Stimulated activated CD8-positive, alpha-beta memory T cell treated with anti-CD3 and anti-CD28 coated beads, Interleukin-15, amount 100 ng/mL, for 24 hours (primary cell): ENCODE results near the gene BET1L.
"Not testable (repeated sequence)": the region's sequence is repeated elsewhere in the genome, so short reads cannot be mapped to it uniquely, and the experiment has no call there.

Source experiments
- DNase-seq: peaks from one replicate; pipeline ENCODE4 v3.0.0-alpha.2; 2020; ENCODE audit warnings: low read depth

The BET1L gene

DNA sequence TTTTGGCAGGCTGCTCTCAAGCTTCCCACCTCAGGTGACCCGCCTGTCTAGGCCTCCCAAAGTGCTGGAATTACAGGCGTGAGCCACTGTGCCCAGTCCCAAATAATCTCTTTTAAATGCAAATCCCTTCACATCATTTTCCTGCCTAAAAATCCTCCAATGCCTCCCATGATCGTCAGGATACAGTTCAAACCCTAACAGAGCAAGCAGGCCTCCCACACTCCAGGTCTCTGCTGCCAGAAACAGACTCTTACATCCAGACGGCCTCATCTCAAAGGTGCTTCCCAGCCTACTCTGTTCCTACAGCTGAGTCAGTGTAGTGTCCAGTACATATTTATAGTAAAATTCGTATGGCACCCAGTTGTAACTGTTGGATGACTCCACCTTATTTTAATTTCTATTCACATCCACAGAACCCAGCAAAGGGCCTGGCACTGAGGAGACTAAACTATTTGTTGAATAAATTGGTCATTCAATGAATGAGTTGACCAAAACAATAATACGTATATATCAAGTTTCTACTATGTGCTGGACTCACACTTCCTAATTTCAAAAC lies 20.7 kb upstream of the BET1L start:
- no peak for DNase-seq

DNA sequence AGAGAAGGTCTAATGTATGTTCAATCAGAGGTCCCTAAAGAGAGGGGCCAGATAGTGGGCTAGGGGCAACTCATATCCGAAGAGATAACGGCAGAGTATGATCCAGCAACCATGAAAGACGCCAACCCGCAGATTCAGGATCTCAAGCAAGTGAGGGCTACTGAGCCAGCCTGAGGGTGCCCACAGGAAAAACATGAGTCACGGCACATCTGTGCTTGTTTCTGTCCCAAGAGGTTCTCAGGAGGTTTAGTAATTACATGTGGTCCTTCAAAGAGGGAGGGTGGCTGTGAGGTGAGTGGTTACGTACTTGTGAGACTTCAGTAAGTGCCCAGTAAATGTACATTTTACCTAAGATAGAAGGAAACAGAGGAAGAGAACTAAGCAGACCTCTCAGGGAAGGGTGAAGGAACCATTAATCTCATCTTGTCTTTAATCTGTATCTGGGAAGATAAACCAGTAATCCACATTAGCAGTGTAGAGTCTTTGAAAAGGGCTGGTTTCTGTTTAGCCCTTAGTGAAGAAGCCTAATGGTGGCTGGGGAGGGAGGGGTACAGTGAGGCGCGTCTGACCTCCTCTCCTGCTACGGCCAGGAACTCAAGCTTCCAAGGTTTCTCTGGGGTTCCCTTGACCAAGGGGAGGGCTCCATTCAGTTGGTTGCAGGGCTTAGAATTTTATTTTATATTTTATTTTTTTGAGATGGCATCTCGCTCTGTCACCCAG lies 18.7 kb upstream of the BET1L start:
- DNase-seq: no peak

DNA sequence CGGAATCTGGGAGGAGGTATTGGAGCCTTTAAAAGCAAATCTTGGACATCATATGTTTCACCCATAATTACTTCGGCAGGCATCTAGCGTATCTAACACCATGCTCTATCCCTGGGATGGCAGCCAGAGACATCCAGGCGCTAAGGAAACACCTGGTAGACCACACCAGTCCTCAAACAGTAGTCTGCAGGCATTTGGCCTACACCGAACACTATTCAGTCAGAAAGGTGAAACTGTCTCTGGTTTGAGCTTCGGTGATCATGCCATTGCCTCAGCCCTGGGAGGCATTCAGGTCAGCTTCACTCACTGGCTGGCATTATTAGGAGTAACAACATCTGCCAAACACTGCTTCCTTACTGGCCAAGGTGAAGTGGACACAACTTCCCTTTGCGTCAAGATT lies 17.2 kb upstream of the BET1L start:
- DNase-seq: no peak

DNA sequence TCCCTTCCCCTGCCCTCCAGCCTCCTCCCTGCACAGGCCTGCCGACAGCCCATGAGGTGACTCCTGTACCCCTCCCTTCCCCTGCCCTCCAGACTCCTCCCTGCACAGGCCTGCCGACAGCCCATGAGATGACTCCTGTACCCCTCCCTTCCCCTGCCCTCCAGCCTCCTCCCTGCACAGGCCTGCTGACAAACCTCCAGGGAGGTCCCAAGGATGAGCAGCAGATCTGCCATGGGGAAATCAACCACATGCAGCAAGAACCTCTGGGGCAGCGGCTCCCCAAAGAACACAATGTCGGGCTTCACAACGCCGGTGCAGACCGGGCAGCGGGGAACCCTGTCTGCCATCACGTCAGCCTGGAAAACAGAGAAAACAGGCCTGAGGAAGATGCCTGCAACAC lies 16.7 kb upstream of the BET1L start:
- no peak for DNase-seq

DNA sequence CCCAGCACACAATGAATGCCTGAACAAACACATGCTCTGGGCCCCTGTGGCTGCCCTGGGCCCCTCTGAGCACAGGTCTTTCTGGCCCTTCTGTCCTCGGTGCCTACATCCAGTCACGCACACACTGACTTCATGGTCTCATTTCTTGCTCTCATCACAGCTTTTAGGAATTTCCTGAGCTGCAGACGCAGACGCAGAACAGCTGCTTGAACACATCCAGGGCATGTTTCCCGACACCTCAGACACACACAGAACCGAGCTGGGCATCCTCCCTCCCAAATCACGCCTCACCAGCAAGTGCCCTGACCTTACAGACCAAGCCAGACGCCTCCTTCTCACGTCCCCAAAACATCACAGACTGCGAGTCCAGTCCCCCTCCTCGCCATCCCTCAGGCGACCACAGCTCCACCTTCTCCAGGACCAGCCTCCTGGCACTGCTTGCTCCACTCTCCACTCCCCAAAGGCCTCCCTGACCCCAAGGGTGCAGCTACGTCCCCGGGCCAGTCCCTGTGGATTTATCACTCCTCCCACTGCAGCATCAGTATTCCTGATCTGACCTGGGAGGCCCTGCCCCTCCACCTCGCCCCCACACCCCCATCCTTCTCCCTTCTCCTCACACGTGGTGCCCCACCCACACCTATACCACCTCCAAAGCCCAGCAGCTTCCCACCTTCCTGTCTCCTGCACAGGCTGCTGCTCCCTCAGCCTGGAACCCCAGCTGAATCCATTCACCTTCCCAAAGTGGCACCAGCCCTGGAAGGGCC lies 16.0 kb upstream of the BET1L start:
- no peak for DNase-seq

DNA sequence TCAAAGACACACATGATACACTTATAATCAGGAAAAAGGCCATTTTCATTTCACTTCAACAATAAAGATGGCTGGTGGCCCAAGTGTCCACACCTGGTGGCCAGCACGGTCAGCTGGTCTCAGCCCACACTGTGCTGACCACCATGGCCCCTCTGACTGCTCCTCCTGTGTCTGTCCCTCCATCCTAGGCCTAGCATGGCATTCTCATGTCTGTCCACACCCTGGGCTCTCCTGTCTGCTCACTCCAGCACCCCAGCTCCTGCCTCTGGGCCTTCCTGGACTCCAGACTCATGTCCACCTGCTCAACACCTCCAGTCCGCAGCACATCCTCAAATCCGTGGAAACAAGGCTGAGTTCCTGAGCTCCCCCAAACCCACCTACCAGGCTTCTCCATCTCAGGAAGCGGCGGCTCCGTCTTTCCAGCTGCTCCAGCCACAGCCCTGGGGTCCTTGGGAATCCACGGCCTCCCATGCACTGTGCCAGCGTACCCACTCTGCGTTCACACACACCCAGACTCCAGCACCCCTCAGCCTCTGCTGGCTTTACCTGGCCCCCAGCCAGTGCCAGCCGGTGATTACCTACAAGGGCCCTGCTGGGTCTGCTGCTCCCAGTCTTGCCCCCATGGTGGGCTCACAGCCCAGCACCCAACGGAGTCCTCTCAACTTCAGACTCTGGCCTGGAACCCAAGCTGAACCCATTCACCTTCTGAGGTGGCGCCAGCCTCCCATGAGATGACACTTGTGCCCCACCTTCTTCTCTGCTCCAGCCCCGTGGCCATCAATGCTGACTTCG lies 15.0 kb upstream of the BET1L start:
- no peak for DNase-seq

DNA sequence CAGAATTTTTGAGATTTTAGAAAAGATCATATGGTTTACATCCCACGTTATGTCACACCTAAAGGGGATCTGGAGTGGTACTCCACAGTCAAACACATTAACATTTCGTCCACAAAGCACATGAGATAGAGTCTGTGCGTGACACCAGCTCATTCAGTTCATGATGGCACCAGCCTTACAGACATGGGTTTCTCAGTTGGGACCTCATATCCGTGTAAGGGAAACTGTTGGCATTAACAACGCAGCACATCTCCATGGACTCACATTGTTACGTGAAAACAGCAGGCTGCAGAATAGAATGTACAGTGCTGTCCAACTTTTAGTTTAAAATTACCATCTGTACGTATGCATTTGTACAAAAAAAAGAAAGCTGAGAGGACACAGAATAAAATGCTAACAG lies 14.3 kb upstream of the BET1L start:
- DNase-seq: no peak

DNA sequence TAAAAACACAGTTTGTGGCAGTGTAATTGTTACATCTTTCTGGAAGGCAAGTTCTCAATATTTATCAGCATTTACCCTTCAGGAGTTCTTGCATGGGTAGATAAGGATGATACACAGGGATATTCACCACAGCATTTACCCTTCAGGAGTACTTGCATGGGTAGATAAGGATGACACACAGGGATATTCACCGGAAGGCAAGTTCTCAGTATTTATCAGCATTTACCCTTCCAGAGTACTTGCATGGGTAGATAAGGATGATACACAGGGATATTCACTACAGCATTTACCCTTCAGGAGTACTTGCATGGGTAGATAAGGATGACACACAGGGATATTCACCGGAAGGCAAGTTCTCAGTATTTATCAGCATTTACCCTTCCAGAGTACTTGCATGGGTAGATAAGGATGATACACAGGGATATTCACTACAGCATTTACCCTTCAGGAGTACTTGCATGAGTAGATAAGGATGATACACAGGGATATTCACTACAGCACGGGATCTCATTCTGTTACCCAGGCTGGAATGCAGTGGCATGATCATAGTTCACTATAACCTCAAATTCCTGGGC lies 13.5 kb upstream of the BET1L start:
- DNase-seq: not testable (repeated sequence)

DNA sequence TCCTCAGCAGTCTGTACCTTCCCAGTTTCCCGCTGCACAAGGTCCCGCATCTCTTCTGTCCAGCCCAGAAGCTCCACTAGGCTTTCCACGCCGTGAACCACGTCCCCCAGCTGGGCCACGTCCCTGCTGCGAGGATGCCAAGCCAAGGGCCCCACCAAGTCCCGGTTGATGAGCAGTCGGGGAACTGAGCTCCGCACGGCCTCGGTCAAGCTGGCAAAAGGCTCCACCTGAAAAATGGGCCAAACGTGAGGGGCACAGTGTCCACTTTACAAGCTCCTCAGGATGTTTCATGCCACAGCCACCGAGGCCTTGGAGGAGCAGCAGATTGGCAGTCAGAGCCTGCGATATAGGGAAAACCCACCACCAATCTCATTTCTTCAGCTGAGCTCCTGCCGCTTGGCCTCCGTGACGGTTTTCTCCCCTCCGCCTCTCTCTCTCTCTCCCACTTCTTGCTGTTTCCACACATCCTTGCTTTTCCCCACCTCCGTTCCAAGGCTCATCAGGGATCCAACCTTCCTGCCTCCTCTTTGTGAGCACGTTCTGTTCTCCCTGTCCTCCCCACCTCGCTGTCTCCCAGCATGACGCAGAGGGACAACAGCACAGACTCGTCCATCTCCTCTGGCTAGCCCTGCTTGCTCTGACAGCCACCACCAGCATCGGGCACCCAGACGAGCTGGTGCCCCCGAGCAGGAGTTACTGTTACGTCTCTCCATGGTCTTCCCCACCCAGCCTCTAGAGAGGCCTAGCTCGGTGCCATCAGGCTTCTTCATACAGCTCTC lies 11.8 kb upstream of the BET1L start:
- DNase-seq: no peak

DNA sequence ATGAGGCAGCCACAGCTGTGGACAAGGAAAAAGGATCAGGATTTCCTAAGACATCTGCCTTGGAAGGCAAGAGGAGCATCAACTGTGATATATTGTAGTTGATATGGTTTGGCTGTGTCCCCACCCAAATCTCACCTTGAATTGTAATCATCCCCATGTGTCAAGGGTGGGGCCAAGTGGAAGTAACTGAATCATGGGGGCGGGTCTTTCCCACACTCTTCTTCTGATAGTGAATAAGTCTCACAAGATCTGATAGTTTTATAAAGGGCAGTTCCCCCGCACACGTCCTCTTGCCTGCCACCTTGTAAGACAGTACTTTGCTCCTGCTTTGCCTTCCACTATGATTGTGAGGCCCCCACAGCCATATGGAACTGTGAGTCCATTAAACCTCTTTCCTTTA lies 10.5 kb upstream of the BET1L start:
- no peak for DNase-seq

DNA sequence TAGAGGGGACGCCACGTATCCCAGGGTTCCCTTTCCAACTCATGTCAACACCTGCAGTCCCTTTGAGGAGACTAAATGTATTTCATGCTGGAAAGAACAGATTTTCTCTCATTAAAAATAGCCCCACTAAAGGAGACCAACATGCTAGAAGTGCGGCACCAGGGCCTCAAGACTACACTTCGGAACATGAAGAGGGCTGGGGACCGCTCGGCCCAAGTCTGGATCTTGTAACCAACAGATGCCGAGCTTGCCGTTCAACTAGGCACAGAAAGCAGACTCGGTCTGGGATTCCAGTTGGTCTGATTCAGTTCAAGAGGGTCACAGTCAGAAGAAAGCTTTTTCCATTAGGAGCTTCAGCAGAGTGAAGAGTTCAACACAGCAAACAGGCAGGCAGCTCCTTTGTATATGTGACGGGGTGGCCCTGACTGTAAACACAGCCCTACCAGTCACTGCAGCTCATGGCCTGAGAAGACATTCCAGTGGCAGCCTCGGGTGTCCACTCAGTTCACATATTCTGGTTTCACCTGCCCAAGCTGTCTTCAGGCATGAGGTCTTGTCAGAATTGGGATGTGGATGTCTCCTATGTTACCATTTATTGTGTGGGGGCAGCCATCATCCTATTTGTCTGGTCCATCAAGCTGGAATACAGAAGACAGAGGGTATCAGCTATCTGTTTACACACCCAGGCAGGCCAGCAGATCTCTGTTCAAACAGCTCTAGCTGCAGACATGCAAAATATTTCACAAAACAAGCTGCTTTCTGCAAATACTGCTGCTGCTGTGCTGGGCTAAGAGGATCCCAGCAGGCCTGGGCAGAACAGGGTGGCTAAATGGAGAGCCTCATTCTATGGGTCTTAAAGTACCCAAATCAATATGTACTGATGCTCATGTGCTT lies 9.1 kb upstream of the BET1L start:
- DNase-seq: no peak

DNA sequence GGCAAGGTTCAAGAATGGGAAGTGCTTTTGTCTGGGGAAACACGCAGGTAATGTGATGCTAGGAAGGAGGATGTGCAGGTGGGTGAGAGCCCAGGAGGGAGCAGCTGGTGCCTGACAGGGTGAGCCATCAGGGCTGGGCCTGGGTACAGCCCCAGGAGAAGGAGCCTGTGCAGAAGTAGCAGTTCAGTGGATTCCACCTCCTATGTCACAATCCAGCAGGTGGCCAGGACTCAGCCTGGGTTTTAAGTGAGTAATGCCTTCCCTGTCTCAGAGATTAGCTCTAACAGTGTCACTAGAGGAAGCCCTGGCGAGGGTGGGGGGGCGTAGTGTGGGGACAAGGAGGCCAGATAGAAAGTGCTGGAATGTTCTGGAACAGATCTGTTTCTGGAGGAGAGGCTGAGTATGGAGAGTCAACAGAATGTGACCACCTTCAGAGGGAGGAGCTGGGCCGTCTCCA lies 8.4 kb upstream of the BET1L start:
- DNase-seq: no peak

DNA sequence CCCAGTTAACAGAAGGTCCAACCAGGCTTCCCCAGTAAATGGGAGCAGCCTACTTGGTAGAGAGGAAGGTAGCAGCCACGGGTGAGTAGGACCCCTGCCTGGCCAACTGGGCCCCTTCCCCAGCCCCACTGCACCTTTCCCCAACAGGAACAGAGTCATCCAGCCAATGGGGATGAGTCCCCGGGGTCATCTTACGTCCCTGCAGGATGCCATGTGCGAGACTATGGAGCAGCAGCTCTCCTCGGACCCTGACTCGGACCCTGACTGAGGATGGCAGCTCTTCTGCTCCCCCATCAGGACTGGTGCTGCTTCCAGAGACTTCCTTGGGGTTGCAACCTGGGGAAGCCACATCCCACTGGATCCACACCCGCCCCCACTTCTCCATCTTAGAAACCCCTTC lies 6.9 kb upstream of the BET1L start:
- no peak for DNase-seq

DNA sequence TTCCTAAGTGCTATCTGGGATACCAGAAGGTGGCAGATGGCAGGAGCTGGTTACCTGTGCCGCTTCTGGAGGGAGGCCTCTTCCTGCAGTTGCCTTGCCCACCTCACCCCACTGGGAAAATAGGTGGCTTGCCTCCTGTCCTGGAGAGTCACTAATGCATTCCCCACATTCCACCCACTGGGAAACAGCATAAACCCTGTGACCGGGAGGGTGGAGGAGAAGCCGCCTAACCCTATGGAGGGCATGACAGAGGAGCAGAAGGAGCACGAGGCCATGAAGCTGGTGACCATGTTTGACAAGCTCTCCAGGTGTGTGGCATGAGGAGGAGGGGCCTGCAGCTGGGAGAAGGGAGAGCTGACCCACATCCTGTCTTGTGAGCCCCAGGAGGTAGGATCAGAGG lies 5.9 kb upstream of the BET1L start:
- DNase-seq: no peak

DNA sequence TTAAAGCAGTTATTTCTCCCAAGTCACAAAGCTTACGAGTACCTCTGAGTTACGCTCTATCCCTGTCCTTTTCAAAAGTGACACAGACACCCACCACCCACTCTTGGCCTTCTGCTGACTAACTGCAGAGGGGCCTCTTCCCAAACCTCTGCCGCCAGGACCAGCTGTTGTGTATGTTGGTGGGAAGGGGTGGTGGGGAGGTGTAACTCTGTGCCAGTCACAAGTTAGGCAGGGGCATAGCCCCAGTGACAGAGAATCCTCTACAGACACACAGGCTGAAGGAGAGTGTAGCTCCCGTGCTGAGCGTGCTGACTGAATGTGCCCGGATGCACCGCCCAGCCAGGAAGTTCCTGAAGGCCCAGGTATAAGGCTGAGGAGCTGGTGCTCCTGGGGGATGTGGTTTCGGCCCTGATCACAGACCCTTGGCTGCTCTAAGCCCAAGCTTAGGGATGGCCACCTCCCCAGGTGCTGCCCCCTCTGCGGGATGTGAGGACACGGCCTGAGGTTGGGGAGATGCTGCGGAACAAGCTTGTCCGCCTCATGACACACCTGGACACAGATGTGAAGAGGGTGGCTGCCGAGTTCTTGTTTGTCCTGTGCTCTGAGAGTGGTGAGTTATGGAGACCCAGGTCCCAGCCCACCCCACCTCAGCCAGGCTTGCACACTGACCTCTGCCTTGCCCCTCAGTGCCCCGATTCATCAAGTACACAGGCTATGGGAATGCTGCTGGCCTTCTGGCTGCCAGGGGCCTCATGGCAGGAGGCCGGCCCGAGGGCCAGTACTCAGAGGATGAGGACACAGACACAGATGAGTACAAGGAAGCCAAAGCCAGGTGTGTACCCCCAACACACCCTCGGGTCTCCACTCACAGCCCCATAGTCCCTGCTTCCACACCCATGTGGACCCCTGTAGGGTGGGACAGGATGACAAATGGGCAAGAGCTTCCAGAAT lies 5.2 kb upstream of the BET1L start:
- no peak for DNase-seq

DNA sequence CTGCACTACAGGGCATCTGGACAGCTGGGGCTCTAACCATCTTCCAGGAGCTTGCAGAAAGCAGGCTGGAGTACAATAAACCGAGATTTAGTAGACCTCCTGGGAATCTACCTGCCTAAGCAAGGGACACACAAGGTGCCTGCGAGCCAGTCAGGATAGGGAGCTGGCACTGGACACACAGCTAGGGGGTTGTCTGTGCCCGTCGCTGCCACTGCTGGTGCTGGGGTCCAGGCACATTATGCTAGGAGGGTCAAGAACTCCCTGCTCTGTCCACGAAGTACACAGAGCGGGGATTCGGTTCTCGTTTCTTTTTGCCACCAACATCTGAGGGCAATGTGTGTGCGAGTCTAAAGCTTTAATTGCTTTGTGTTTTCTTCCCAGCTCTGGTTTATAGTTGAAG lies 4.5 kb upstream of the BET1L start:
- no peak for DNase-seq

DNA sequence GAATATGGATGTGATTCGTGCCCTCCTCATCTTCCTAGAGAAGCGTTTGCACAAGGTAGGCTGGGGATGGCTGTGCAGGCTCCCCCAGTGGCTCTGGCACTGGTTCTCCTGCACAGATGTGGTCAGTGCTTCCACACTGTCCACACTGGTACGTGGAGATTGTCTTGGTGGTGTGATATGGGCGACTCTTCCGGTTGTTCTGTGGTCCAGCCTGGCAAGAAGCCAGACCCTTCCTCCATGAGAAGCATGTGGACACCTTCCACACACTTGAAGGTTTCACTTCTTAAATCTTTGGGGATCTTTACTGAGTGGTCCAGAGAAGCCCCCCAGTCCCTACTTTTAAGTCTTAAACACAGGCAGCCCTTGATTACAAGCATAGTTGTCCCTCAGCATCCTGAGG lies 4.1 kb upstream of the BET1L start:
- DNase-seq: no peak

DNA sequence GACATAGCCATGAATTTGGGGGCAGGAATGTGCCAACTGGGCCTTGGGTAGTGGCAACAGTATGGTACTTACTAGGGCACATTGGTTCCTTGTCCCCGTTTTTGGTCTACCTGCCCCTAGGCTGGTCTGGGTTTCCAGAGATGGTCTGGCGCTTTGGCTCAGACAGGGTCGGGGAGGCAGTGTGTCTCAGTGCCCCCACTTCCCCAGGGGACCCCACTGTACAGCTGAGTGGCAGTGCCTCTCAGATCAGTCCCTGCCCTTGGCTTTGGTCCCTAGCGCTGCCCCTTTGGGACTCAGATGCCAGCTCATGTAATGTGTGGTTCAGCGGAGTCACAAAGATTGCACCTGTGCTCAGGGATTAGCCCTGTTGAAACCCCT lies 3.6 kb upstream of the BET1L start:
- DNase-seq: no peak

DNA sequence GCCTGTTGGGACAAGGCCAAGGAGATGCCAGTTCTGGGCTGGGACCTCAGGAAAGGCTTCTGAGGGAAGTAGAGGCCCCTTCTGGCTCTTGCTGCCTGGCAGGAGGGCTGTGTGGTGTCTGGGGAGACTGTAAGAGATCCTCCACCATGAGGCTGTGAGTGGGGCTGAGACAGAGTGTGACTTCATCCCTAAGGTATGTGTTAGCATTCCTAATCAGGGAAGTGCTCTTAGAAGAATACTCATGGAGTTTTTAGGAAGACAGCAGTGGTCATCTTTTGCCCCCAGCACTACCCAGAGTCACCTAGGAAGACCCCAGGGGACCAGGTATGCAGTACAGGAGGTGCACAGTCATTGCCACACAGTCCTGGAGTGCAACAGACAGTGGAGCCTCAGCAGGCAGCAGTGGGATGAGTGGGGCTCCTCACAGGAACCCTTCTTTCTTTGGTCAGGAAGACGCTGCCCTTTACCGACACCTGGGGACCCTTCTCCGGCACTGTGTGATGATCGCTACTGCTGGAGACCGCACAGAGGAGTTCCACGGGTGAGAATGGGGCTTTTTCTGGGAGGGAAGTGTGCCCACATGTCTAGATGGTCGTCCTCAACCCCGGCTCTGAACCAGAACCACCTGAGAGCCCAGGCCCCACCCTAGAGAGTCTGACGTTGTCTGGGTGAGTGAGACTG lies 3.1 kb upstream of the BET1L start:
- DNase-seq: no peak
